ENCODE results near the gene B3GNT7. TPM values are rescaled to one million over a fixed set of nuclear protein-coding genes. Genes with fewer than 3 reads are reported as not detected.

The B3GNT7 gene
- total RNA-seq, 2 donors from 2014 or later = 12.6 to 20.1 TPM

DNA sequence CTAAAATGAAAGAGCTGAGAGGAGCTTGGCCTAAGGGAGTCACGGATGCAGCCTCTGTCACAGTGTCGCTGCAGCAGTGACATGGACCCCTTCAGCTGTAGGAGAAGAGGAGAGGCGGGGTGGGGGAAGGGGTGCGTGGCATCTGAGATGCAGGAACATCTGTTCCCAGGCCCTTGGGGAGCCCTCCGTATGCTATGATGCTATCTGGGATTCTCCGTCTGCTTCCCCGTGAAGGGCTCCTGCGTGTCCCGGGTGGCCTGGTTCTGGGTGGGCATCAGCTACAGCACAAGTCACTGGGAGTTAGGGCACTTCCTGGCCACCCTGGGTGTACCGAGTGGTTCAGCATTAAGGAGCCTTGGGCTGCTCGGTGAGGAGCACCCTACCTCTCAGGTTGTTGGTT lies 35.6 kb upstream of the B3GNT7 start:
- ATAC-seq = no peak
- no peaks in the 10 kb centered on the region for H3K27me3 Mint-ChIP-seq
- H3K9me3 Mint-ChIP-seq = no peaks in the 10 kb centered on the region
- no peaks in the 10 kb centered on the region for H3K36me3 Mint-ChIP-seq
- no peak overlapping the region for H3K4me3 Mint-ChIP-seq
- peaks cover 27 to 29% of the 10 kb centered on the region in 2 donors for H3K4me1 Mint-ChIP-seq (ENCODE audit: low read depth in 2 of 2)
- peak; percentile 55 for DNase-seq (ENCODE audit: low spot score)
- peak overlapping the region in 1 of 2 donors; percentile 65 for H3K27ac Mint-ChIP-seq

GRCh38 chr2:231360401-231360800 lies 35.1 kb upstream of the B3GNT7 start:
- Mint-ChIP-seq H3K27me3 (no peaks in the 10 kb centered on the region), H3K27ac (peak overlapping the region; percentile 94 to 99), H3K4me1 (ENCODE audit: low read depth in 2 of 2) (peaks cover 31 to 32% of the 10 kb centered on the region in 2 donors), H3K9me3 (no peaks in the 10 kb centered on the region), H3K36me3 (no peaks in the 10 kb centered on the region), H3K4me3 (no peak overlapping the region)
- ATAC-seq (no peak), DNase-seq (ENCODE audit: low spot score) (no peak)

DNA sequence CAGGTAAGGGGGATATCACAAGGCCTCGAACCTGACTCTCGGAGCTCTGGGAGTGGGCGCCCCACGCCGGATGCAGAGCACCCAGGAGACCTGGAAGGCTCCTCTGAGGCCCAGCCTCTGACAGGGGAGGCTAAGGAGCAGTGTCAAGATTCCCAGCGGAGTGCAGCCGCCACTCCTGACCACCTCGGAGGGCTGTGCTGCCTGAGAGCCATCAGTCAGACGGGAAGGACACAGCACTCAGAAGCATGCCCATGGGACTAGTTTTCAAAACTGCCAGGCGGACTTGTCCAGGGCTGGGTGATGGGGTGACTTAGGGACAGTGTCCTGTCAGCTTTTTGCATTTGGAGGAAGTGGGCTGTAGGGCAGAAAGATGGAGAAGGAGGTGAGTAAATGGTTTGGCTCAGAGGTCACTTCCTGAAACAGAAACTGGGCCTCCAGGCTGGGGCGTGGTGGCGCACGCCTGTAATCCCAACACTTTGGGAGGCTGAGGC lies 34.6 kb upstream of the B3GNT7 start:
- Mint-ChIP-seq H3K27ac (peak overlapping the region; percentile 94 to 99), H3K4me3 (peak overlapping the region; percentile 62), H3K9me3 (no peaks in the 10 kb centered on the region), H3K27me3 (no peaks in the 10 kb centered on the region), H3K36me3 (no peaks in the 10 kb centered on the region), H3K4me1 (ENCODE audit: low read depth in 2 of 2) (peaks cover 31 to 32% of the 10 kb centered on the region in 2 donors)
- peak; percentile 16 for DNase-seq (ENCODE audit: low spot score)
- ATAC-seq = no peak

DNA sequence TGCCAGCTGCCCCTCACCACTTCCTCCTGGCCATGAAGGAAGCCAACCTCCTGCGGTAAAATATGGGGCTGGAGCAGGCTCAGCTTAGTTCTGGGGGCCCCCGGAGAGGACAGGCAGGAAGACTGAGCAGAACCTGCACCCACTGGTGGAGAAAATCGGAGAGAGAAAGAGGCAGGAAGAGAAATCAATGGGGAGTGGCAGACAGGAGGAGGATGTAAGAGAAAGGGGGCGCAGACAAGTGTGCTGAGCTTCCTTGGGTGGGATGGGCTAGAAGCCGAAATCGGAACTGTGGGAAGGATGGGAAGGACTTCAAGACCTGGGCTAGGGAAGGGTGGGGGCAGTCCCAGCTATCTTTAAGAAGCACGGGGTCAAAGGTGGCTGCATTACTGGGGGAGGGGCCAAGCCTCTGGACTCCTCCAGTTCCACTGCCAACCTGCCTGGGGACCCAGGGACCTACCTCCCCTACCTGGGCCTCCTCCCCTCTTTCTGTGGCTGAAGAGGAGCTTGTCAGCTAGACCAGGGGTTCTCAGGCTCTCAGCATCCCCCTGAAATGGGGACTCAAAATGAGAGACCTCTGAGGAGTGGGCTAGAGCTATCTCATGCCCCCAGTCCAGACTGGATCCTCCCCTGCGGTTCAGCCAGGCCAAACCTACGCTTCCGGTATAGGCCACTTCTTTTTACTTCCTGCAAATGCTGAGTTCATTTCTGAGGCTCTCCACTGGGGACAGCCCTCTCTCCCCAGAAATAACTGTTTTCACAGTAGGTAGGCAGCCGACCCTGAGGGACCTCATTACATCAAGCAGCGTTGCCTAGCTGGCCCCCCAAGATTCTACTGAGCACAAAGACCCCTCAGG lies 33.6 kb upstream of the B3GNT7 start:
- peak overlapping the region; percentile 94 to 99 for H3K27ac Mint-ChIP-seq
- H3K4me3 Mint-ChIP-seq = peak overlapping the region; percentile 69
- peak; percentile 87 to 93 for ATAC-seq

GRCh38 chr2:231362555-231363184 lies 32.8 kb upstream of the B3GNT7 start:
- peak; percentile 30 to 48 for ATAC-seq
- Mint-ChIP-seq H3K4me1 (ENCODE audit: low read depth in 2 of 2) (peaks cover 31 to 32% of the 10 kb centered on the region in 2 donors), H3K4me3 (peak overlapping the region; percentile 69)

More for the DNA sequence above, 33.6 kb upstream of the B3GNT7 start:
- Mint-ChIP-seq H3K36me3 (no peaks in the 10 kb centered on the region), H3K4me1 (ENCODE audit: low read depth in 2 of 2) (peaks cover 31 to 32% of the 10 kb centered on the region in 2 donors), H3K27me3 (no peaks in the 10 kb centered on the region), H3K9me3 (no peaks in the 10 kb centered on the region)
- peak; percentile 80 for DNase-seq (ENCODE audit: low spot score)

DNA sequence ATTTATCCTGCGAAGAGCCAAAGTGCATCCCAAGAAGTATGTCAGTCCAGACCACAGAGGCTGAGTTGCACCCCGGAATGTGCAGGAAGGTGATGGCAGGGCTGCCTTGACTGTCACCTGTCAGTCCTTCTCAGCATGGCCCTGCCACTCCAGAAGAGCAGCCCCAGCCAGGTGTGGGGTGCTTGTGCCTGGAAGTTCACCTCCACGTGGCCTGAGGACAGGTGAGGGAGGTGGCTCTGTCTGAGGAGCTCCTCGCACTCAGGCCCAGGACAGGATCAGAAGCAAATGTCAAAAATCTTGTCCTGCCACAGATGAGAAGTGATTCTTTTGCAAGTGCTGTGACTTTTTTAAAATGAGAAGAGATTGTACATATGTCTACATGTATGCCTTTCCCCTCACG lies 31.4 kb upstream of the B3GNT7 start:
- Mint-ChIP-seq H3K4me1 (ENCODE audit: low read depth in 2 of 2) (peaks cover 31 to 32% of the 10 kb centered on the region in 2 donors), H3K9me3 (no peaks in the 10 kb centered on the region), H3K27ac (peak overlapping the region in 1 of 2 donors; percentile 68), H3K4me3 (no peak overlapping the region), H3K36me3 (no peaks in the 10 kb centered on the region), H3K27me3 (no peaks in the 10 kb centered on the region)
- DNase-seq (ENCODE audit: low spot score) (no peak), ATAC-seq (no peak)

More at GRCh38 chr2:231362555-231363184, 32.8 kb upstream of the B3GNT7 start:
- DNase-seq (ENCODE audit: low spot score) = peak; percentile 55
- Mint-ChIP-seq H3K27me3 (no peaks in the 10 kb centered on the region), H3K27ac (peak overlapping the region; percentile 94 to 99), H3K36me3 (no peaks in the 10 kb centered on the region), H3K9me3 (no peaks in the 10 kb centered on the region)

DNA sequence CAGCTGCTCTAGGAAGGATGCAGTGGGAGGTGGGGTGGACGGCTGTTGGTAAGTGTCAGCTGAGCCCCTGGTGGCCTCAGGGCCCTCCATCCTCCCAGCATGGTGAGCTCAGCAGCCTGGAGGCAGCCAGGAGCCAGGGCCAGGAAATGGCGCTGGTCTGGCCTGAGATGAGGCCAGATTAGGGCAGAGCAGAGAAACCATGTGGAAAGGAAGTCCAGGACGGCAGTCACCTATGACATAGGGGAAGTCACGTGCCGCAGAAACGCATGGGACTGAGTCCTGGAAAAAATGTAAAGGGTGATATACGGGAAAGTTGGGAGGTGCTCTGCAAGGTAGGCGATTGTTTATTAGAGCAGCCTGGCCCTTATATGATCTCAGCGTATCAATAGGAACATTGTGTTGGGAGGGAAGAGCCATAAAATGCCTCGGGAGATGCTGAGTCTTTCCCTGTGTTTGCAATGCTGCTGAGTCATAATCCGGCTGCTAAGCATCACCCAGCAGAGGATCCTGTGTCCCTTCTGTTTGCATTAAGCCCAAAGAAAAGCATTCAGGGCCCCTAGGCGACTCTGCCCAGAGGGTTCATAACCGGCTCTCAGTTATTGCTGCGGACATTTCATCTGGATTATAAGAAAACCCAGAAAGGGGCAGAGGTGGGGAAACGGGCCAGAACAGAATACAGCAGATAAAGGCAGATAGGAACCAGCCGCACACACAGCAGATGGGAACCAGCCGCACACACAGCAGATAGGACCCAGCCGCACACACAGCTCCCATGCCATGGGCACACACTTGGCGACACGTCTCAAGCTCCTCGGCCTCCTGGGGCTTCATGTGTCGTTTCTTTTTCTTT lies 30.3 kb upstream of the B3GNT7 start:
- H3K27ac Mint-ChIP-seq = no peak overlapping the region
- no peaks in the 10 kb centered on the region for H3K27me3 Mint-ChIP-seq
- no peak for ATAC-seq
- DNase-seq (ENCODE audit: low spot score) = peak; percentile 16
- H3K4me3 Mint-ChIP-seq = no peak overlapping the region
- peaks cover 27 to 31% of the 10 kb centered on the region in 2 donors for H3K4me1 Mint-ChIP-seq (ENCODE audit: low read depth in 2 of 2)
- H3K9me3 Mint-ChIP-seq = no peaks in the 10 kb centered on the region
- no peaks in the 10 kb centered on the region for H3K36me3 Mint-ChIP-seq

GRCh38 chr2:231367178-231367577 lies 28.3 kb upstream of the B3GNT7 start:
- ATAC-seq (no peak), DNase-seq (ENCODE audit: low spot score) (no peak)
- Mint-ChIP-seq H3K4me1 (ENCODE audit: low read depth in 2 of 2) (peaks cover 15 to 22% of the 10 kb centered on the region in 2 donors), H3K27ac (no peak overlapping the region), H3K36me3 (no peaks in the 10 kb centered on the region), H3K9me3 (no peaks in the 10 kb centered on the region), H3K4me3 (no peak overlapping the region), H3K27me3 (no peaks in the 10 kb centered on the region)

GRCh38 chr2:231369580-231370428 lies 25.7 kb upstream of the B3GNT7 start:
- DNase-seq (ENCODE audit: low spot score) = no peak
- no peak for ATAC-seq
- Mint-ChIP-seq H3K4me3 (no peak overlapping the region), H3K4me1 (ENCODE audit: low read depth in 2 of 2) (peaks cover 4 to 5% of the 10 kb centered on the region in 2 donors), H3K9me3 (no peaks in the 10 kb centered on the region), H3K27me3 (no peaks in the 10 kb centered on the region), H3K36me3 (no peaks in the 10 kb centered on the region), H3K27ac (no peak overlapping the region)

GRCh38 chr2:231370429-231370748 lies 25.1 kb upstream of the B3GNT7 start:
- Mint-ChIP-seq H3K4me3 (no peak overlapping the region), H3K4me1 (ENCODE audit: low read depth in 2 of 2) (no peaks in the 10 kb centered on the region), H3K36me3 (no peaks in the 10 kb centered on the region), H3K9me3 (no peaks in the 10 kb centered on the region), H3K27ac (no peak overlapping the region), H3K27me3 (no peaks in the 10 kb centered on the region)
- ATAC-seq (peak in 1 of 2 donors; percentile 15), DNase-seq (ENCODE audit: low spot score) (no peak)

- H3K36me3 Mint-ChIP-seq = no peaks in the 10 kb centered on the region
- DNase-seq (ENCODE audit: low spot score) (no peak), ATAC-seq (no peak)
- no peak overlapping the region for H3K4me3 Mint-ChIP-seq
- no peaks in the 10 kb centered on the region for H3K9me3 Mint-ChIP-seq
- H3K27ac Mint-ChIP-seq = no peak overlapping the region
- H3K27me3 Mint-ChIP-seq = no peaks in the 10 kb centered on the region
- no peaks in the 10 kb centered on the region for H3K4me1 Mint-ChIP-seq (ENCODE audit: low read depth in 2 of 2)
These were observed 24.6 kb upstream of the B3GNT7 start for GRCh38 chr2:231370749-231371429.

DNA sequence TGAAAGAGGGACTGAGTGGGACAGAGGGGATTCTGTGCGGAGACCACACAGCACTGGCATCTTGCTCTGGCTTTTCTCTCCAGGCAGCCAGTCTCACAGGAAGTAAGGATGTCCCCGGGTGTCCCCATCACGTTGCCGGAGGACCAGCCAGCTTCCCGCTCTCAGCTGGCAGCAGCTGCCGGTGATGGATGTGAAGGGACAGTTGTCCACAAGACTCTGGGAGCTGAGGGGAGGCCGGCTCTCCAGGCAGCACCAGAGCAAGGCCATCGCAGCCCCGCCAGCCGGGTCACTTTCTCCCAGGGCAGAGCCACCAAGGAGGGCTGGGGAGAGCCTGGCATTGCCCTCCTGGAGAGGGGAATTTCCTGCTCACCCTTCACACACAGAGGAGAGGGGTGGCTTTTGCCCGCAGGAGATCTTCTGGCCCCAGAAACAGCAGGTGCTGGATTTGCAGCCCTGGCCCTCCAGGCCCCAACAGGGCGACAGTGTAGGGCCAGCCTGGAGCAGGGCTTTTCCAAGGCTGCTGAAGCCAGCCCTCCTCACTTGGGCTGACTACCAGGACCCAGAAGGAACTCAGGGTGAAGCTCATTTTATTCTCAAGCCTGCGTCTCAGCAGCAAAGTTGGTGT lies 24.0 kb upstream of the B3GNT7 start:
- Mint-ChIP-seq H3K27ac (no peak overlapping the region), H3K4me1 (ENCODE audit: low read depth in 2 of 2) (no peaks in the 10 kb centered on the region), H3K4me3 (no peak overlapping the region), H3K9me3 (no peaks in the 10 kb centered on the region), H3K36me3 (no peaks in the 10 kb centered on the region), H3K27me3 (no peaks in the 10 kb centered on the region)
- DNase-seq (ENCODE audit: low spot score) (no peak), ATAC-seq (no peak)
